ENCODE data around the gene MYCL. TPM values are rescaled to one million over a fixed set of nuclear protein-coding genes. Genes with fewer than 3 reads are reported as not detected.

MYCL gene
- total and polyA plus RNA-seq, 2 of the 4 experiments (the other 2 are of a cell fraction): 0.72 to 0.87 TPM

GRCh38 chr1:39905172-39905571, 3.5 kb upstream of the MYCL start:
- in situ Hi-C loops (cut with MboI; ENCODE audit: low sequenced_read_pairs): no loop called here
- POLR2A ChIA-PET (ENCODE audit: unreplicated experiment): no interaction called here

More at GRCh38 chr1:39905172-39905571, 3.5 kb upstream of the MYCL start:
- H2BK20ac ChIP-seq (ENCODE audit: low read depth, low read length): no peak overlapping the region
- no peak overlapping the region for H2BK15ac ChIP-seq (ENCODE audit: low read depth, low read length)
- peaks cover 21% of the 10 kb centered on the region for H3K27me3 ChIP-seq (ENCODE audit: control insufficient read depth, insufficient read depth, low read length)
- no peak overlapping the region for H4K91ac ChIP-seq (ENCODE audit: insufficient read depth, low read depth, low read length)
- H3K18ac ChIP-seq (ENCODE audit: low read depth, low read length): no peak overlapping the region
- no peaks in the 10 kb centered on the region for H3K9me1 ChIP-seq (ENCODE audit: insufficient read depth, low read length)
- H2BK5ac ChIP-seq (ENCODE audit: low read depth, low read length, poor library complexity, severe bottlenecking): no peak overlapping the region
- dilution Hi-C loops (cut with HindIII; ENCODE audit: low sequenced_read_pairs, unreplicated experiment): no loop called here
- no peaks in the 10 kb centered on the region for H3K36me3 ChIP-seq (ENCODE audit: control insufficient read depth, insufficient read depth, low read length)
- H3K14ac ChIP-seq (replicated peaks; ENCODE audit: low read depth, low read length): no peak overlapping the region
- H2AK9ac ChIP-seq (replicated peaks; ENCODE audit: low read depth, low read length, poor library complexity): no peak overlapping the region
- WGBS, 2 experiments (ENCODE audit: extremely low coverage in 2 of 2, insufficient read length in 1 of 2): no CpG with 5 or more reads among the region's 4 CpGs
- CTCF ChIA-PET: interaction anchor here (1.2 kb wide), 1 partner anchor 74 kb away, joined by 3 read pairs; no protein-coding TSS in a partner anchor
- BruUV-seq (replicated peaks): no TSS peak
- peaks cover 2% of the 10 kb centered on the region; the same call in 1 of the 2 replicates for H3K4me1 ChIP-seq (ENCODE audit: control insufficient read depth, insufficient read depth, low read length)
- H3K9ac ChIP-seq (ENCODE audit: low read depth, low read length): no peak overlapping the region
- peaks cover 6% of the 10 kb centered on the region for H3K9me3 ChIP-seq (ENCODE audit: control insufficient read depth, insufficient read depth, low read length)
- no peak overlapping the region for H4K5ac ChIP-seq (ENCODE audit: low read depth, low read length)
- H4K8ac ChIP-seq (ENCODE audit: low read depth in 2 of 2, low read length in 2 of 2): no peak overlapping the region
- no peak for TF ChIP-seq BHLHE40 (IDR thresholded peaks at IDR 0.05; ENCODE audit: low read depth, low read length)
- TF ChIP-seq MAFK (IDR thresholded peaks at IDR 0.05; ENCODE audit: low read depth, low read length): no peak
- TF ChIP-seq RFX5 (IDR thresholded peaks at IDR 0.05; ENCODE audit: low read depth, low read length): no peak
- TF ChIP-seq POLR2A (IDR thresholded peaks at IDR 0.05; ENCODE audit: low read depth, low read length): no peak
- TF ChIP-seq, protein P1, sequence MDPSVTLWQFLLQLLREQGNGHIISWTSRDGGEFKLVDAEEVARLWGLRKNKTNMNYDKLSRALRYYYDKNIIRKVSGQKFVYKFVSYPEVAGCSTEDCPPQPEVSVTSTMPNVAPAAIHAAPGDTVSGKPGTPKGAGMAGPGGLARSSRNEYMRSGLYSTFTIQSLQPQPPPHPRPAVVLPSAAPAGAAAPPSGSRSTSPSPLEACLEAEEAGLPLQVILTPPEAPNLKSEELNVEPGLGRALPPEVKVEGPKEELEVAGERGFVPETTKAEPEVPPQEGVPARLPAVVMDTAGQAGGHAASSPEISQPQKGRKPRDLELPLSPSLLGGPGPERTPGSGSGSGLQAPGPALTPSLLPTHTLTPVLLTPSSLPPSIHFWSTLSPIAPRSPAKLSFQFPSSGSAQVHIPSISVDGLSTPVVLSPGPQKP (IDR thresholded peaks at IDR 0.05; ENCODE audit: borderline replicate concordance, low read depth, low read length): no peak
- no peak for TF ChIP-seq RCOR1 (IDR thresholded peaks at IDR 0.05; ENCODE audit: insufficient replicate concordance, low read length)
- TF ChIP-seq NFE2L2 (IDR thresholded peaks at IDR 0.05; ENCODE audit: low read depth, low read length): no peak
- TF ChIP-seq MAZ (IDR thresholded peaks at IDR 0.05; ENCODE audit: borderline replicate concordance, low read depth, low read length): no peak
- TF ChIP-seq SMC3 (IDR thresholded peaks at IDR 0.05; ENCODE audit: low read depth, low read length): no peak
- TF ChIP-seq CHD1 (IDR thresholded peaks at IDR 0.05; ENCODE audit: low read depth, low read length): no peak
- TF ChIP-seq USF2 (IDR thresholded peaks at IDR 0.05; ENCODE audit: low read depth, low read length): no peak
- no peak for TF ChIP-seq FOS (IDR thresholded peaks at IDR 0.05; ENCODE audit: low read depth, low read length)
- TF ChIP-seq CEBPB (IDR thresholded peaks at IDR 0.05; ENCODE audit: low read depth, low read length): no peak
- H3K79me1 ChIP-seq (ENCODE audit: low read depth in 1 of 2, low read length in 2 of 2): no peaks in the 10 kb centered on the region
- H3K4me3 ChIP-seq (ENCODE audit: insufficient read depth, low read depth, low read length): no peak overlapping the region
- H2AFZ ChIP-seq (replicated peaks; ENCODE audit: low read length, poor library complexity): no peak overlapping the region
- H2BK120ac ChIP-seq (ENCODE audit: low read depth, low read length): no peak overlapping the region
- intact Hi-C loops (cut with micrococcal nuclease): no loop called here
- DNase-seq (no peak), ATAC-seq (ENCODE audit: low read depth) (no peak)
- H3K27ac ChIP-seq (ENCODE audit: insufficient read depth, low read length): no peak overlapping the region
- no peak overlapping the region for H3K4ac ChIP-seq (ENCODE audit: low read depth, low read length)
- no peak overlapping the region for H3K56ac ChIP-seq (ENCODE audit: extremely low read depth, insufficient read depth, low read length)
- no peak overlapping the region for H3K4me2 ChIP-seq (ENCODE audit: low read depth, low read length)
- H2AK5ac ChIP-seq (ENCODE audit: low read depth, low read length): no peak overlapping the region
- 0 out of 2 replicates have a peak, but pooled peaks cover 2% of the 10 kb centered on the region for H4K20me1 ChIP-seq (ENCODE audit: insufficient read depth, low read length)
- H3K23ac ChIP-seq (ENCODE audit: low read depth, low read length): no peak overlapping the region

Data from IMR-90 (cell line).